NCI-H2107 treated with DMSO at 0.1 percent for 48 hours (cell line): Measurements from ENCODE around the gene NEK4.
"Not testable (repeated sequence)": the region's sequence is repeated elsewhere in the genome, so short reads cannot be mapped to it uniquely, and the experiment has no call there.

Experiments used
- DNase-seq: peaks from one replicate; lab custom pipeline; 2025; ENCODE audit not compliant: unreplicated experiment; lab: John Stamatoyannopoulos, UW

Gene NEK4

DNA sequence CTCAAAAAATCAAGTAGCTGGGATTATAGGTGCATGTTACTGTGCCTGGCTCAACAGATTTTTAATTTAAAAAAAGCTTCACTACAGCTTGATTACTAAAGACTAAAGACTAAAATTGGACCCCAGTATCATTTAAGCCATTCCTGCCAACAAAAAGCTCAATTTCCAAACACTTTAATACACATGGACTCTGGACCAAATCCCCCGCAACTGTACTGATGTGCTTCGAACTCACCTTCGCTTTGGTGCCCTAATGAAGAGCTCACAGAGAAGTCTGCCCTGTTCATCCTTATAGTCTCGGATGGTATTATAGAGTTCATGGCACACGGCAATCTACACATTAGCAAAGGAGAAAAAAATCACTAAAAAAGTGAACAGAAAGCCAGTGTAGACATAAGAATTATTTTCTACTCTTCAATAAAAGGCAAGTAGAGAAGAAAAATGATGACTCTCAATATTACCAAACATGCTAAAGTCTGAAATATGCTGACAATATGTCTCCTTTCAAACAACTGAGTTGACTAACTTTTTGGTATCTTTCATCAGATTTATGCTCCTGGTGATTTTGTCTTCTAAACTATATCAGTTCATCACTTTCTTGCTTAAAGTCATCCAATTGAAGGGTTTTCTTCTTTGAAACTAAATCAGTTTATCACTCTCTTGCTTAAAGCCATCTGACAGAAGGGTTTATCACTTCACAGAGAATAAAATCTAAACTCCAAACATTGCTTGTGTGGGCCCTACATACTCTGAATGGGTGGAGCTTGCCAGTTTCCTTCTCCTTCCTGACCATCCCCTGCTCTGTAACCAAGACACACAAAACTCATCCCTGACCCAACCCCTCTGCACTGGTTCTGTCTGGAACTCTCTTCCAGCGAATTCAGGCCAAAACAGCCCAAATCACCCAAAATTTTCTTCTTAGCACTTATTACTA lies 92.2 kb downstream of the NEK4 start:
- DNase-seq = no peak

DNA sequence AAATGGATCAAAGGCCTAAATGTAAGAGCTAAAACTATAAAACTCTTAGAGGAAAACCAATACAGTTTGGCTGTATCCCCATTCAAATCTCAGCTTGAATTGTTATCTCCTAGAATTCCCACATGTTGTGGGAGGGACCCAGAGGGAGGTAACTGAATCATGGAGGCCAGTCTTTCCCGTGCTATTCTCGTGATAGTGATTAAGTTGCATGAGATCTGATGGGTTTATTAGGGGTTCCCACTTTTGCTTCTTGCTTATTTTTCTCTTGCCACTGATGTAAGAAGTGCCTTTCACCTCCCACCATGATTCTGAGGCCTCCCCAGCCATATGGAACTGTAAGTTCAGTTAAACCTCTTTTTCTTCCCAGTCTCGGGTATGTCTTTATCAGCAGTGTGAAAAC lies 94.5 kb downstream of the NEK4 start:
- DNase-seq = not testable (repeated sequence)

DNA sequence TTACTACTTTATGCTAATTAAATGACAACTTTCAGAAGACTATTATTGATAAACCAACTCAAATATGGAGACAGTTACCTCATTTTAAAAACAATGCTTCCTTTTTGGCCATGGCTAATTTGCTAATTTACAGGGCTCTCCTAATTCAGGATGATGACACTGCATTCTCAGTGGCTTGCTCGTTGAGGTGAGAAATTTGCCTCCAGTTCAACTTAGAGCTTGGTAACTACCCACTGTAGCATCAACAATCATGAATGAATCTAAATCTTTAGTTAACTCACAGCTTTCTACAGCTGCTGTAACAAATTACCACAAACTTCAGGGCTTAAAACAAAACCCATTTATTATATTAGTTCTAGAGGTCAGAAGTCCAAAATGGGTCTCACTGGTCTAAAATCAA lies 99.1 kb downstream of the NEK4 start:
- no peak for DNase-seq

DNA sequence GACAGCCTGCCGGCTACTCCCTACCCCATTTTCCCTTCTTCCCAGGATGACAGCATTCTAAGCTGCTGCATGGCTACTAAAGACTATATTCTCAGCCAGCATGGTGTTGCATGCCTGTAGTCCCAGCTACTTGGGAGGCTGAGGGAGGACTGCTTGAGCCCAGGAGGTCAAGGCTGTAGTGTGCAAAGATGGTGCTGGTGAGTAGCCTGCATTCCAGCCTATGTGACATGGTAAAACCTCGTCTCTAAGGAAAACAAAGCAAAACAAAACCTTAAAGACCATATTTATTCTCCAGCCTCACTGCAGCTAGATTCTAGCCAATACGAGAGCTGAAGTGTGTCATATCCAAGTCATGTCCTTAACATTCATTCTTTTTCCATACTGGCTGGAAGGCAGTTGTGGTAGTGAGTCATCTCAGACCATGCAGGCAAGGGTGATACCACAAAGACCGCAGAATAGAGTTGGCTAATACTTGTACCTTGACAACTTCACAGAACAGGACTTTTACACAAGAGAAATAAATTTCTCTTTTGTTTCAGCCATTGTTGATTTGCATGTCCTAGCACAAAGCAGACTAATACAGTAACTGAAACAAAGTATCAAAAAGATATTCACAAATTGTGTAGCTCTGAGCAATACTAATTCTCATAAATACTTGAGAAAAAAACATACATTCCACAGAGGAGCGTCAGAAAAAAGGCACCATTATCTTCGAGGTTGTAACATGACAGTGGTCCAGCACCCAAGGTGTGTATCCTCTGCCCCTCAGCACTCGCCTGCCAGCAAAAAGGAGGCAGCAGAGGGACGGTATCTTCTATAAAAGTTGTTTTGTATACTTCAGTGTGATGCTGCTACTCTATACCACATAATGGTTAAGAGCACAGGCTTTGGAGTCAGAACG lies 99.9 kb downstream of the NEK4 start:
- no peak for DNase-seq

DNA sequence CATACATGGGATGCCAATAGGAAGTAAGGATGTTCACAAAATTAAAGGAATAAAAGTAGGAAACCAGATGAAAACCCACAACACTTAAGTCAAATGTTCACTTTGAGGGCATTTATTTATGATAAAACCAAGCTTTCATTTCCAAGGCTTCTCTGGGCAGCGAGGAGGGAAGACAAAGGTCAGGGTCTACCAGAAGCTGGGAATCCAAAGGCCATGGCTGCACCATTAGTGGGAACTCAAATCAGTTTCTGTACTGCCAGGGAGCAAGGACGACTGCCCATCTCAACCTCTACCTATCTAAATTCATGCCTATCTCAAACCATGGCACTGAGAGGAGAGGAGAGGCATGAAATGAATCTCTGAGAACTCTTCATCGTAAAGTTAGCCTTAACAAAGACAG lies 107.6 kb downstream of the NEK4 start:
- DNase-seq = no peak

DNA sequence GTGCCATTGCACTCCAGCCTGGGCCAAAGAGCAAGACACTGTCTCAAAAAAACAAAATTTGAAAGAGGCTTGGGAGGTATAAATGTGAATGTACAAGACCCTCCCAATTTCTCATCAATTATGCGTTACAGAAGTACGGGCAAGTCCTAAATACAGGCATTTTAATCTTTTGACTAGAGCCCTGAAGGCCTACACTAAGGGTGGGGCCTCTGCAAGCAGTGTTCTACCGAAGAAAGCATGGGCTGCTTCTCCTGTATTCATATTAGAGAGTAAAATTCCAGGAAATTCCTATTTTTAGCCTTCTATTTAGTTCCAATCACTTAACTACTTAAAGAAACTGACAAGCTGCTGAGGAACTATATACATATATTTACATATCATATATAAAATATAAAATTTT lies 110.7 kb downstream of the NEK4 start:
- DNase-seq = no peak
